HuH-7 (cell line): ENCODE data around the gene PUM1.
"Not testable (repeated sequence)": the region's sequence is repeated elsewhere in the genome, so short reads cannot be mapped to it uniquely, and the experiment has no call there.

ENCODE experiments used
- DNase-seq: peaks from one replicate; pipeline ENCODE4 v3.0.0; 2011; ENCODE audit warnings: low spot score

Gene PUM1

GRCh38 chr1:30990591-30990990, 74.9 kb downstream of the PUM1 start:
- DNase-seq: no peak

GRCh38 chr1:30988045-30988444, 77.5 kb downstream of the PUM1 start:
- no peak for DNase-seq

GRCh38 chr1:30986755-30987154, 78.8 kb downstream of the PUM1 start:
- no peak for DNase-seq

GRCh38 chr1:30984991-30985503, 80.5 kb downstream of the PUM1 start:
- DNase-seq: no peak

- DNase-seq: no peak
Observed at GRCh38 chr1:30984165-30984889, 81.2 kb downstream of the PUM1 start.

GRCh38 chr1:30982937-30983336, 82.6 kb downstream of the PUM1 start:
- DNase-seq: no peak

GRCh38 chr1:30982431-30982830, 83.1 kb downstream of the PUM1 start:
- DNase-seq: no peak

GRCh38 chr1:30981172-30981571, 84.3 kb downstream of the PUM1 start:
- no peak for DNase-seq

GRCh38 chr1:30977511-30977910, 88.0 kb downstream of the PUM1 start:
- DNase-seq: no peak

GRCh38 chr1:30977105-30977504, 88.4 kb downstream of the PUM1 start:
- DNase-seq: peak; percentile 11

- DNase-seq: no peak
Observed at GRCh38 chr1:30976143-30976542, 89.4 kb downstream of the PUM1 start.

- no peak for DNase-seq
Observed at GRCh38 chr1:30975217-30975616, 90.3 kb downstream of the PUM1 start.

- DNase-seq: no peak
Observed at GRCh38 chr1:30974536-30974935, 91.0 kb downstream of the PUM1 start.

GRCh38 chr1:30972349-30972748, 93.2 kb downstream of the PUM1 start:
- not testable (repeated sequence) for DNase-seq

- no peak for DNase-seq
Observed at GRCh38 chr1:30971496-30971895, 94.0 kb downstream of the PUM1 start.

GRCh38 chr1:30969903-30970302, 95.6 kb downstream of the PUM1 start:
- DNase-seq: no peak

- DNase-seq: no peak
Observed at GRCh38 chr1:30968220-30968971, 97.1 kb downstream of the PUM1 start.

GRCh38 chr1:30966690-30967369, 98.7 kb downstream of the PUM1 start:
- no peak for DNase-seq

GRCh38 chr1:30965924-30966599, 99.5 kb downstream of the PUM1 start:
- no peak for DNase-seq

GRCh38 chr1:30964706-30965105, 100.8 kb downstream of the PUM1 start:
- no peak for DNase-seq

- no peak for DNase-seq
Observed at GRCh38 chr1:30962609-30963508, 102.7 kb downstream of the PUM1 start.
